Astrocyte (in vitro differentiated cells and primary cell): ENCODE data around the gene C1orf87.

ENCODE experiments used
- CTCF ChIP-seq: IDR thresholded peaks from 2 replicates; pipeline ENCODE4 v1.5.1; 2011; ENCODE audit warnings: low read depth, mild to moderate bottlenecking, inconsistent platforms, low read length, moderate library complexity; ENCODE audit not compliant: insufficient read depth
- EZH2 ChIP-seq: IDR thresholded peaks from 2 replicates; pipeline ENCODE4 v1.6.1; 2012; ENCODE audit warnings: mild to moderate bottlenecking, low read length, inconsistent platforms; ENCODE audit not compliant: insufficient read depth

- TF ChIP-seq EZH2 = no peak
- no peak for TF ChIP-seq CTCF
Measured at GRCh38 chr1:60010690-60011089, 62.9 kb downstream of the C1orf87 start.
